ENCODE results near the gene THSD7A.

DNA sequence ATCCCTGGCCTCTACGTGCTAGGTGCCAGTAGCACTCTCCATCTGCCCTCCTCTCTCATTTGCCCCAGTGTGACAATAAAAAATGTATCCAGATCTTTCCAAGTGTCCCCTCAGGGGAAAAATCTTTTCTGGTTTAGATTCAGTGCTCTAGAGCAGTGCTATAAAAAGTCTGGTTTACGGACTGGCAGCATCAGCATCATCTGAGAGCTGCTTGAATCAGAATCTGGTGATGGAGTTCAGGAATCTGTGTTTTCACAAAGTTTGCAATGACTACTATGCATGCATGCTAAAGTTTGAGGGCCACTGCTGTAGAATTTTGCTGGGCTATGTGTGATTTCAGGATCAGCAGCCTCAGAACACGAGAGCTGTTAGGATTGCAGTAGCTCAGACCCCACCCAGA, 501.8 kb downstream of the THSD7A start:
- TF ChIP-seq, protein P1, sequence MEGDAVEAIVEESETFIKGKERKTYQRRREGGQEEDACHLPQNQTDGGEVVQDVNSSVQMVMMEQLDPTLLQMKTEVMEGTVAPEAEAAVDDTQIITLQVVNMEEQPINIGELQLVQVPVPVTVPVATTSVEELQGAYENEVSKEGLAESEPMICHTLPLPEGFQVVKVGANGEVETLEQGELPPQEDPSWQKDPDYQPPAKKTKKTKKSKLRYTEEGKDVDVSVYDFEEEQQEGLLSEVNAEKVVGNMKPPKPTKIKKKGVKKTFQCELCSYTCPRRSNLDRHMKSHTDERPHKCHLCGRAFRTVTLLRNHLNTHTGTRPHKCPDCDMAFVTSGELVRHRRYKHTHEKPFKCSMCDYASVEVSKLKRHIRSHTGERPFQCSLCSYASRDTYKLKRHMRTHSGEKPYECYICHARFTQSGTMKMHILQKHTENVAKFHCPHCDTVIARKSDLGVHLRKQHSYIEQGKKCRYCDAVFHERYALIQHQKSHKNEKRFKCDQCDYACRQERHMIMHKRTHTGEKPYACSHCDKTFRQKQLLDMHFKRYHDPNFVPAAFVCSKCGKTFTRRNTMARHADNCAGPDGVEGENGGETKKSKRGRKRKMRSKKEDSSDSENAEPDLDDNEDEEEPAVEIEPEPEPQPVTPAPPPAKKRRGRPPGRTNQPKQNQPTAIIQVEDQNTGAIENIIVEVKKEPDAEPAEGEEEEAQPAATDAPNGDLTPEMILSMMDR (IDR thresholded peaks at IDR 0.05; ENCODE audit: insufficient read depth, low read depth, low read length) = no peak
- TF ChIP-seq EZH2 (IDR thresholded peaks at IDR 0.05; ENCODE audit: insufficient read depth, low read length) = no peak
